Fibroblast of villous mesenchyme (primary cell): Measurements from ENCODE around the gene VWA3B. TPM values are rescaled to one million over a fixed set of nuclear protein-coding genes. Genes with fewer than 3 reads are reported as not detected.
"Not testable (repeated sequence)": the region's sequence is repeated elsewhere in the genome, so short reads cannot be mapped to it uniquely, and the experiment has no call there.

Experiments used
- DNase-seq: peaks from one replicate; pipeline ENCODE4 v3.0.0-alpha.2; 2010; ENCODE audit warnings: low read depth
- H3K4me3 ChIP-seq: 2 replicates; pipeline ENCODE4 v1.5.1; 2011; ENCODE audit warnings: low read depth, mild to moderate bottlenecking, low read length
- total RNA-seq: library from RNA; depleted of rRNA; stranded (reverse); fragments of >200 nt; gene quantifications from 2 replicates; pipeline ENCODE4 v1.2.3, GENCODE V29; 2012
- TF ChIP-seq, protein P1 (sequence below): IDR thresholded peaks from 2 replicates; pipeline ENCODE4 v1.5.1; 2012; ENCODE audit warnings: low read depth, mild to moderate bottlenecking, low read length; ENCODE audit not compliant: insufficient read depth

Gene VWA3B
- total RNA-seq: not detected in 2 replicates

DNA sequence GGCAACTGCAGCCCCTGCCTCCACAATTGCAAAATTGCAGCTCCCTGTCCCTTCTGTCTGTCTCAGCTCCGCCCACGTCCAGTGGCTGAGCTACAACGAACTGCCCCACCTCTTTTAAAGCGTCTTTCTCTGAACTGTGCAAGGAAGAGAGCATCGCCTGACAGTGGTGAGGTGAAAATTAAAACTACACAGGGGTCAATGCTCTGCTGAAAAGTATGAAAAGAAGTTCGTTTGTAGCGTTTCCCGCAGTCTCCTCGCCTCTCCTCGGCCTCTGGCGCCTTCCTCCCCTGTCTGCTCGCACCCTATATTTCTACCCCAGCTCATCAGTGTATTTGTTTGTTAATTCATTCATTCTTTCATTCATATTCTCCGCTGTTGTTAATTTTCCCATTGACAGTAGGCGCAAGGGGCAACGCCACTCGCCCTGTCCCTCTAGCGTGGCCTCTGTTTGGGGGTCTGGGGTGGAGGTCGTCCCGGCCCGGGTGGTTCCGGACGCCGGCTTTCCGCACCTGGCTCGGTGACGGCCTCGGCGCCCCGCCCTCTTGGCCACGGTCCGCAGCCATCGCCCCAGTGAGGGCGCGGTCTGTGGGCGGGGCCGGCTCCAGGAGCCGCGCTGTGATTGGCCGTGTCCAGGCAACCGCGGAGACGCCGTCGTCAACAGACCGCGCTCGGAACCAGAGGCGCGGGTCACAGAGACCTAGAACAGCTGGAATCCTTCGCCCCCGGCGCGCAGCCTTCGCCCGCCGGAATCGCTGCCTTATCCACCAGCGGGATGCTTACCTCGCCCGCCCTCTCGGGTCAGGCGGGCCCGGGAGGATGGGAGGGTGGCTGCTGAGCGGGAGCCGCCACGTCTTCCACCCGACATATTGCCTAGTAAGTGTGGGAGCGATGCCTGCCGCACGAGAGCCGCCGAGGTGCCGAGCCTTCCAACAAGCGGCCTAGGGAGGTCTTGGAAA, at the start of gene VWA3B:
Gene VWA3B, plus strand, starts transcription at position 677 of the 956 bp plus-strand sequence. CDS start 5,926 bp downstream, outside the sequence.
- peak; percentile 37 for DNase-seq
- peak within 1 kb of the TSS; percentile 64 for H3K4me3 ChIP-seq
- TF ChIP-seq, protein P1, sequence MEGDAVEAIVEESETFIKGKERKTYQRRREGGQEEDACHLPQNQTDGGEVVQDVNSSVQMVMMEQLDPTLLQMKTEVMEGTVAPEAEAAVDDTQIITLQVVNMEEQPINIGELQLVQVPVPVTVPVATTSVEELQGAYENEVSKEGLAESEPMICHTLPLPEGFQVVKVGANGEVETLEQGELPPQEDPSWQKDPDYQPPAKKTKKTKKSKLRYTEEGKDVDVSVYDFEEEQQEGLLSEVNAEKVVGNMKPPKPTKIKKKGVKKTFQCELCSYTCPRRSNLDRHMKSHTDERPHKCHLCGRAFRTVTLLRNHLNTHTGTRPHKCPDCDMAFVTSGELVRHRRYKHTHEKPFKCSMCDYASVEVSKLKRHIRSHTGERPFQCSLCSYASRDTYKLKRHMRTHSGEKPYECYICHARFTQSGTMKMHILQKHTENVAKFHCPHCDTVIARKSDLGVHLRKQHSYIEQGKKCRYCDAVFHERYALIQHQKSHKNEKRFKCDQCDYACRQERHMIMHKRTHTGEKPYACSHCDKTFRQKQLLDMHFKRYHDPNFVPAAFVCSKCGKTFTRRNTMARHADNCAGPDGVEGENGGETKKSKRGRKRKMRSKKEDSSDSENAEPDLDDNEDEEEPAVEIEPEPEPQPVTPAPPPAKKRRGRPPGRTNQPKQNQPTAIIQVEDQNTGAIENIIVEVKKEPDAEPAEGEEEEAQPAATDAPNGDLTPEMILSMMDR: no peak

- TF ChIP-seq, protein P1: no peak
These were observed 49.8 kb upstream of the VWA3B start for GRCh38 chr2:98037206-98037605.

DNA sequence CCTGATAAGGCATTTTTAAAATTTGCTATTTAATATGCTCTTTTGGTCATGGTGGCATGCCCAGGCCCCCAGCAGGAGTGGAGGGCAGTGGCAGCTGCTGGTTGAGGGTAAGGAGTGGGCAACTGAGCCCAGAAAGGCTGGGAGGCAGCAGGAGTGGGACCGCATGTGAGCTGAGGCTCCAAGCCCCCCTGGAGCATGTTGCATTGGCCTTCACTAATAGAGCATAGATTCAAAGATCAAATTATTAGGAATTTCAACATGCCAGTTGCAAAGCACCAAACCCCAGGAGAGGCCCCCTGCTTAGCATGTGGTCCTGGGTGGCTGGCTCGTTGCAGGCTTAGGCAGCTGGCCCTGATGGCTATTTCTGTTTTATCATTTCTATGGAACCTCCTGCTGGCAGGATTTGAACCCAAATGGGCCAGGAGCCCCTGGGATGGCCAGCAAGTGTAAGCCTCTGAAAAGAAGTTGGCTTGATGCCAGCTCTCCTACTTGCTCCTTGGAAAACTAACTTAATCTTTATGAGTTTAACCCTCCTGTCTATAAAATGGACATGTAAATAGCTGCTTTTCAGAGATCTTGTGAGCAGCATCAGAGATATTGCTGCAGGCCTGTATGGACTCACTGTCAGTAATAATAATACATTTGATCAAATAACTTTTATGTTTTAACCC, 49.2 kb upstream of the VWA3B start:
- DNase-seq: peak; percentile 37
- H3K4me3 ChIP-seq: no peak overlapping the region
- TF ChIP-seq, protein P1: no peak

More at GRCh38 chr2:98037206-98037605, 49.8 kb upstream of the VWA3B start:
- no peak overlapping the region for H3K4me3 ChIP-seq
- DNase-seq: no peak

- TF ChIP-seq, protein P1: no peak
- no peak for DNase-seq
- no peak overlapping the region for H3K4me3 ChIP-seq
These were observed 47.7 kb upstream of the VWA3B start for GRCh38 chr2:98039085-98039756.

DNA sequence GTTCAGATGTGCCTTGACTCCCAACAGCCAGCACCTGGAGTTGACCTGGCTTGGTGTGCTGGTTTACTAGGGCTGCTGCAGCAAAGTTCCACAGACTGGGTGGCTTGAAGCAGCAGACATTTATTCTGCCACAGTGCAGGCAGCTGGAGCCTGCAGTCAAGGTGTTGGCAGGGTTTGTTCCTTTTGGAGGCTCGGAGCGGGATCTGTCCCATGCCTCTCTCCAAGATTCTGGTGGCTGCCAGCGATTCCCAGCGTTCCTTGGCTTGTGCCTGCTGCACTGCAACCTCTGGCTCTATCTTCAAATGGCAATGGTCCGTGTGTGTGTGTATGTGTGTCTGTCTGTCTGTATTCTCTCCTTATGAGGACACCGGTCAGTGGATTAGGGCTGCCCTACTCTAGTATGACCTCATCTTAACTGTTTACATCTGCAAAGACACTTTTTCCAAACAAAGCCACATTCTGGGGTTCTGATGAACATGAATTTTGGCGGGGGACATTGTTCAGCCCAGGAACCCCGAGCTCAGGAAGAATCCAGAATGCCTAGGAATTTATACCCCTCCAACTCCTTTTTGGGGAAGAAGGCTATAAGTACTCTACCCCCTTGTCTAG, 46.5 kb upstream of the VWA3B start:
- TF ChIP-seq, protein P1: no peak
- no peak for DNase-seq
- H3K4me3 ChIP-seq: no peak overlapping the region

DNA sequence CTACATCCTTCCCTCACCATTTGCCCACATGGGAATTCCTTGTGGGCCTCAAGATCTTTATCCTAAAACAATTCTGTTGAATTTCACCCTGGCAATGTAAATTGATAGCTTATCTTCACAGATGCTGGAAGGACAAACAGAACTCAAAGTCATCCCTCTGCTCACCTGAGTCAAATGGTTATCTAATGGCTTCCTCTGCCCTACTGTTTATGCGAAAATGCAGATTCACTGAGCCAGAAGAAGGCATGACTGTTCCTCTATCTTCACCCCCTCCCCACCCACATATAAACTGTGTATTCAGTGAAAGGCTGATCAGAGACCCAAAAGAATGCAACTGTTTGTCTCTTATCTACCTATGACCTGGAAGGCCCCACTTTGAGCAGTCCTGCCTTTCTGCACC, 43.9 kb upstream of the VWA3B start:
- TF ChIP-seq, protein P1: no peak
- no peak for DNase-seq
- no peak overlapping the region for H3K4me3 ChIP-seq

DNA sequence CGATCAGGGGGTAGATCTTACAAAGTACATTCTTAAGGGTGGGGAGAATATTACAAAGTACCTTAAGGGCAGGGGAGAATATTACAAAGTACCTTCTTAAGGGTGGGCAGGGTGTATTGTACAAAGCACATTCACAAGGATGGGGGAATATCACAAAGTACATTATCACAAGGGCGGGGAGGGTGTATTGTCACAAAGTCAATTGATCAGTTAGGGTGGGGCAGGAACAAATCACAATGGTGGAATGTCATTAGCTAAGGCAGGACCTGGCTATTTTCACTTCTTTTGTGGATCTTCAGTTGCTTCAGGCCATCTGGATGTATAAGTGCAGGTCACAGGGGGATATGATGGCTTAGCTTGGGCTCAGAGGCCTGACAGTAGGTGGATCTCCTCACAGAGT, 42.2 kb upstream of the VWA3B start:
- H3K4me3 ChIP-seq, DNase-seq: not testable (repeated sequence)
